ENCODE measurements around the gene PCBD1. TPM values are rescaled to one million over a fixed set of nuclear protein-coding genes. Genes with fewer than 3 reads are reported as not detected.

PCBD1 gene
- total RNA-seq, 3 donors from 2014 or later = 52.4 to 93.9 (median 66.6) TPM

DNA sequence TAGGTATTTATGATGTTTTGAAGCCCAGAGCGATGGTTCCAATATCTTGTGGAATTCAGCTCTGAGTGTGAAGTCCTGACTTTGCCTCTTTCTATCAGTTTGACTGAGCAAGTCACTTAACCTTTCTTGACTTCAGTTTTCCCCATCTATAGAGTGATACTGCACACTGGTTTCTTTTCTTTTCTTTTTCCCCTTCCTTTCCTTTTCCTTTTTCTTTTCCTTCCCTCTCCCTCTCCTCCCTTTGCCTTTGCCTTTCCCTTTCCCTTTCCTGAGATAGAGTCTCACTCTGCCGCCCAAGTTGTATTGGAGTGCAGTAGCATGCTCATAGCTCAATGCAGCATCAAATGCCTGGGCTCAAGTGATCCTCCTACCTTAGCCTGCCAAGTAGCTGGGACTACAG, 52.0 kb downstream of the PCBD1 start:
- TF ChIP-seq POLR2A (IDR thresholded peaks at IDR 0.05) = no peak
- no peak for TF ChIP-seq POLR2AphosphoS5 (IDR thresholded peaks at IDR 0.05)
- TF ChIP-seq, protein P1, sequence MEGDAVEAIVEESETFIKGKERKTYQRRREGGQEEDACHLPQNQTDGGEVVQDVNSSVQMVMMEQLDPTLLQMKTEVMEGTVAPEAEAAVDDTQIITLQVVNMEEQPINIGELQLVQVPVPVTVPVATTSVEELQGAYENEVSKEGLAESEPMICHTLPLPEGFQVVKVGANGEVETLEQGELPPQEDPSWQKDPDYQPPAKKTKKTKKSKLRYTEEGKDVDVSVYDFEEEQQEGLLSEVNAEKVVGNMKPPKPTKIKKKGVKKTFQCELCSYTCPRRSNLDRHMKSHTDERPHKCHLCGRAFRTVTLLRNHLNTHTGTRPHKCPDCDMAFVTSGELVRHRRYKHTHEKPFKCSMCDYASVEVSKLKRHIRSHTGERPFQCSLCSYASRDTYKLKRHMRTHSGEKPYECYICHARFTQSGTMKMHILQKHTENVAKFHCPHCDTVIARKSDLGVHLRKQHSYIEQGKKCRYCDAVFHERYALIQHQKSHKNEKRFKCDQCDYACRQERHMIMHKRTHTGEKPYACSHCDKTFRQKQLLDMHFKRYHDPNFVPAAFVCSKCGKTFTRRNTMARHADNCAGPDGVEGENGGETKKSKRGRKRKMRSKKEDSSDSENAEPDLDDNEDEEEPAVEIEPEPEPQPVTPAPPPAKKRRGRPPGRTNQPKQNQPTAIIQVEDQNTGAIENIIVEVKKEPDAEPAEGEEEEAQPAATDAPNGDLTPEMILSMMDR (IDR thresholded peaks at IDR 0.05) = no peak
- Histone ChIP-seq H3K9me3 (no peaks in the 10 kb centered on the region), H3K36me3 (no peaks in the 10 kb centered on the region), H3K27me3 (no peaks in the 10 kb centered on the region), H3K4me3 (no peak overlapping the region), H3K4me1 (peaks cover 0 to 11% of the 10 kb centered on the region in 2 donors), H3K27ac (no peak overlapping the region)
- intact Hi-C loops (cut with DNase I; ENCODE audit: low total_unique reads) = no loop called here
- DNase-seq (ENCODE audit: low spot score in 2 of 2) = no peak

DNA sequence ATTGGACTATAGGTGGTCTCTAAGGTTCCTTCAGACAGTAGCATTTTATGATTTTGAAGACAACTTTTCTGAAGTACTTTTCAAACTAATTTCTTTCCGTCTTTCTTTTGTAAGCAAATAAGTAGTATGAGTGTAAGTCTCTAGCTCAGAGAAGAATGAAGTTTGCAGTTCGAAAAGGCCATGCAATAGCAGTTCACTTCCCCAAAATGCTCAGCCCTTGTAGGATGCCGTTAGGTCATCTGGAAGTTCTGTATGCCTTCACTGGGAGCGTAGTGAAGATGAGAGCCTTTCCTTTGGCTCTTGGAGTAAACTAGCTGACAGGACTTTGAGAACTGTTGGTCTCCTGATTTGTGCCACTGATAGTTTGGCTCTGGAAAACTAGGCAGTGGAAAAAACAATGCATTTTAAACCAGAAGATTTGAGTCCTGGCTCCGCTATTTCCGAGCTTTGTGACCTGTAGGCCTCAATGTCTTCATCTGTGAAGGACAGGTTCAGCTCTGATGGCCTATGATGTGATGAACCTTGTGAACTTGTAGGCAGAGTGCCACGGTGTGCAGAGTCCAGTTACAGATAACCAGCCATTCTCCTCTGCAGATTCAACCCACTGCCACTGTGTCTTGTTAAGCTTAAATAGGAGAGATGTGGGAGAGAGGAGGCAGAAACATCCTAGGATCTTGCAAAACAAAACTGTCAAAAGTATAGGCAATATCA, 53.8 kb downstream of the PCBD1 start:
- H3K36me3 ChIP-seq = no peaks in the 10 kb centered on the region
- no peak overlapping the region for H3K27ac ChIP-seq
- H3K4me3 ChIP-seq = no peak overlapping the region
- intact Hi-C loops (cut with DNase I; ENCODE audit: low total_unique reads) = no loop called here
- no peak for DNase-seq (ENCODE audit: low spot score in 2 of 2)
- peaks cover 0 to 11% of the 10 kb centered on the region in 2 donors for H3K4me1 ChIP-seq
- H3K9me3 ChIP-seq = no peaks in the 10 kb centered on the region
- H3K27me3 ChIP-seq = no peaks in the 10 kb centered on the region
- TF ChIP-seq POLR2A (IDR thresholded peaks at IDR 0.05) (no peak), POLR2AphosphoS5 (IDR thresholded peaks at IDR 0.05) (no peak)
- TF ChIP-seq, protein P1 (IDR thresholded peaks at IDR 0.05) = no peak

DNA sequence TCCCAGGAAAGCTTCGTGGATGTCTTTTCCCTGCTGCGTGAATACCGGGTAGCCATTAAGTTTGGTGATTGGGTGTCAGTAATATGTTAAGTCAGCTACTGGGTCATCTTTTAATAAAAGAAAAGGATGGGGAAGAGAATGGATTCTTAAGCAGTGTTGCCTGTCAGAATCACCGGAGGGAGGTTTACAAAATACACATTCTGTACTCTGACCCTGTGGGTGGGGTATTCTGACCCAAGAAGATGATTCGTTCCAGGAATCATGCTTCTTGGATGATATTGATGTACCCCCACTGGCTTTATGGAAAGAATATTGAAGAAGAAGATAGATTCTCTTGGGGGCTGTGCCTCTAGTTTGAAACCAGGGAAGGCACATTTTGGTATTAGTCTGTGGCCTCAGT, 54.3 kb downstream of the PCBD1 start:
- no peaks in the 10 kb centered on the region for H3K36me3 ChIP-seq
- no peak for DNase-seq (ENCODE audit: low spot score in 2 of 2)
- H3K4me3 ChIP-seq = no peak overlapping the region
- no peaks in the 10 kb centered on the region for H3K9me3 ChIP-seq
- H3K27ac ChIP-seq = no peak overlapping the region
- no peaks in the 10 kb centered on the region for H3K27me3 ChIP-seq
- intact Hi-C loops (cut with DNase I; ENCODE audit: low total_unique reads) = no loop called here
- peaks cover 0 to 11% of the 10 kb centered on the region in 2 donors for H3K4me1 ChIP-seq
- TF ChIP-seq POLR2A (IDR thresholded peaks at IDR 0.05) (no peak), POLR2AphosphoS5 (IDR thresholded peaks at IDR 0.05) (no peak)
- TF ChIP-seq, protein P1 (IDR thresholded peaks at IDR 0.05) = no peak

DNA sequence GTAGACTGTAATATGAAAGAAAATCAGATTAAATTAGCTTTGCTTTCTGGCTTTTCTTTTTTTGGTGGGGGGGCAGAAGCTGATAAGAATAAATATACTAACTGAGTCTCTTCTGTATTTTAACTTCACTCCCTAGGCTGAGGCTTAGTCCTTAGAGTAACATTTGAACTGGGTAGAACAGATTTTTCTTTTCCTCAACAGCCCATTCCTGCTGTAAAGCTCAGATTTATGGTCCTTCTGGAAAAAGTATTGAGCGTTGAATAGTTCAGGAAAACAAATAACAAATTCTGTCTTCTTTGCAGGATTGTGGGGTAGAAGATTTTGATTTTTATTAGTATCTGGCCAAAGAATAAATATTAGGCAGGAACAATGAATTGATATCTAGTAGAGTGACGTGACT, 54.8 kb downstream of the PCBD1 start:
- TF ChIP-seq, protein P1 (IDR thresholded peaks at IDR 0.05) = no peak
- no peak for TF ChIP-seq POLR2AphosphoS5 (IDR thresholded peaks at IDR 0.05)
- no peak for TF ChIP-seq POLR2A (IDR thresholded peaks at IDR 0.05)
- Histone ChIP-seq H3K27ac (no peak overlapping the region), H3K9me3 (no peaks in the 10 kb centered on the region), H3K4me3 (no peak overlapping the region), H3K36me3 (no peaks in the 10 kb centered on the region), H3K27me3 (no peaks in the 10 kb centered on the region), H3K4me1 (peaks cover 0 to 11% of the 10 kb centered on the region in 2 donors)
- intact Hi-C loops (cut with DNase I; ENCODE audit: low total_unique reads) = no loop called here
- DNase-seq (ENCODE audit: low spot score in 2 of 2) = no peak

Other genes starting within 250 kb of the PCBD1 start
- gene ADAMTS14, start 216.1 kb downstream of the PCBD1 start, total RNA-seq = under 1 TPM; under 0.01 to 0.15 (median under 0.01) TPM
- not detected for gene TBATA, start 103.2 kb downstream of the PCBD1 start, total RNA-seq
- 10 to 100 TPM; 31.0 to 52.2 (median 36.4) TPM for gene SGPL1, start 72.6 kb downstream of the PCBD1 start, total RNA-seq